HS-27A (cell line): ENCODE results near the gene TREH.

ENCODE experiments used
- DNase-seq: peaks from one replicate; pipeline ENCODE4 v3.0.0-alpha.2; 2012; ENCODE audit warnings: low read depth, missing footprints

TREH gene

DNA sequence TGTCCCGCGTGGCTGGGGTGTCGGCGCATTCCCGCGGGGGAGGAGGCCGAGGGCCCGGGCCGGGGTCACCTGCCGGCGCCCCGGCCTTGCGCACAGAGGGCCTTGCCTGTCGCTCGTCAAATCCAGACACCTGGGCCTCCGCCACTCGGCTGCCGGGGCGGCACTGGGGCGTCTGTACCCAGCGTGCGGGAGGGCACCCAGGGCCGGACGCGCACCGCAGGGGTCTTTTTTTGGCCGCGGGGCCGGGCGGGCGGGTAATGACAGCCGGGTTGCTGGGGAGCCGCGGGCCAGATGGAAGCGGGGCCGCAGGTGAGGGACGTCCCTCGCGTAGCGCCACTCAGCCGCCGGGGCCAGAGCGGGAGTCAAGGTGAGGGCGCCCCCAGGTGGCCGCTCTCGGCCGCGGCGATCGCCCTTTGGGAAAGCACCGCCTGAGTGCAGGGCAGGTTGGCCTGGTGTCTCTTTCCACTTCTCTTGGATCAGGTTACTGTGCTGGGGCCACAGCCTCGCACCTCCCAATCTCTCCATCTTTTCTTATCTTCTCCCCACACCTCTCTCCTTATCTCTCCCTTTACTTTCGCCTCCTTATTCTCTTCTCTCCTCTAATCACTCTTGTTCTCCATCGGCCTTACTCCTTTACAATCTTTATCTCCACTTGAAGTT, 68.5 kb downstream of the TREH start:
- no peak for DNase-seq

DNA sequence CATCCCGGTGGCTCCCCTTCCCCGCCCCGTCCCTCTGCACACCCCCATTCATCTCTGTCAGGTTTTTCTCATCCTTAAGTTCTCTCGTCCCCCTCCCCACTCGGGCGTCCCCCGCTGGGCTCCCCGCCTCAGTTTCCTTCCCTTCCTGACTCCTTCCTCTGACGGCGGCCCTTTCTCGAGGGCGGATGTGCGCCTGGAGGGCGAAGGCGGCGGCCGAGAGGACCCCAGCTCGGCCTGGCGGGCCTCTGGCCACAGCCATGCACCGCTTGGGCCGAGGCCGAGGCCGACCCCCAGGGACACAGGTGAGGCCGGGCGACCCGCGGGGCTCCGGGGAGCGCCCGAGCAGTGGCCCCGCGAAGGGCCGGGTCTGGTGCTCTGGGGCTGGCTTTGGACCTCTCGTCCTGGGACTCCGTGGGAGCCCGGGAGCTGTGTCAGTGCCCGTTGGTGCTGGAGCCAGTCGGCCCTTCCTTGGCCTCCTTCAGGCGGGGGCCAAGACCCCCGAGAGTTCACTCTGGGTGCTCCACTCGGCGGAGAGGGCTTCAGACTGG, 69.2 kb downstream of the TREH start:
- DNase-seq = no peak

DNA sequence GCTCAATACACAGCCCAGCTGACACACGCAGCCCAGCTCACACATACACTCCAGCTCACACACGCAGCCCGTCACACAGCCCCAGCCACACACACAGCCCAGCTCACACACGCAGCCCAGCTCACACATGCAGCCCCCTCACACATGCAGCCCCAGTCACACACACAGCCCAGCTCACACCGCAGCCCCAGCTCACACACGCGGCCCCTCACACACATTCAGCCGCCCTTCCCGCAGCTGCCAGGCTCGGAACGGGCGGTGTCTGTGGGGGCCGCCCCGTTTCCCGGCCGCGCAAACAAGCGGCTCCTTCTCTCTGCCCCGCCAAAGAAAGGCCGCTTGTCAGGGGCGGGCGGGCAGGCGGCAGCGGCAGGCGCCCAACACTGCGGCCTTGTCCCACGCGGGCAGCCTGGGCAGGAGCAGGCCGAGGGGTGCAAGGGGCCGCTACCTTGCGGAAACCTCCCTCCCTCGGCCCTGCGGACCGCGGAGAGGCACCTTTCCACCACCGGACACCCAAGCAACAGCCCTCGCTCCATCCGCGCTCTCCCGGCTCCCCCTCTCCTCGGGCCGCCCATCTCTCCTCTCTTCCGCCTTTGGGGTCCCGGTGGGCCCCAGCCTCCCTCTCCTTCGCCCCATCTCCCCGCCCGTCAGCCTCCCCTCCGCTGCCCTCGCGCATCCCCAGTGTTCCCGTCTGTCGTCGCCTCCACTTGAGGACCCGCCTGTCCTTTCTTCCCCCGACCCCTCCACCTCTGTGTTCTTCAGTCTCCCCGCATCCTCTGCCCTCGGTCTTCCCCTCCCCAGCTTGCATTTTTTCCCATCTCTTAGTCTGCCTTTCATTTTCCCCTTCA, 69.8 kb downstream of the TREH start:
- DNase-seq = no peak

GRCh38 chr11:118608360-118609227, 70.9 kb downstream of the TREH start:
- peak; percentile 20 for DNase-seq

- peak; percentile 31 for DNase-seq
These were observed 71.8 kb downstream of the TREH start, which contains the start of gene PHLDB1 for GRCh38 chr11:118607401-118608359. PHLDB1 (plus strand) TSS chr11:118607615; CDS start chr11:118613837, 6,222 bp downstream.
